ENCODE measurements around the gene SP140.

GRCh38 chr2:230246206-230246605, 20.7 kb downstream of the SP140 start:
- TF ChIP-seq CTCF (IDR thresholded peaks at IDR 0.05) (no peak), POLR2A (IDR thresholded peaks at IDR 0.05) (no peak)
